Parathyroid adenoma (tissue), 2 donors: ENCODE results near the gene C2orf42.
"Not testable (repeated sequence)": the region's sequence is repeated elsewhere in the genome, so short reads cannot be mapped to it uniquely, and the experiment has no call there.

Experiments used
- H2AFZ ChIP-seq: fragments of 300-600 bp; sonication (generic); one replicate; pipeline ENCODE4 v1.7.0; 2017; ENCODE audit warnings: antibody characterized with exemption, mild to moderate bottlenecking
- H3K27ac ChIP-seq: fragments of 300-600 bp; sonication (generic); one replicate; pipeline ENCODE4 v1.7.0; 2017
- H3K27me3 ChIP-seq: fragments of 300-600 bp; sonication (generic); one replicate; pipeline ENCODE4 v1.7.0; 2017; ENCODE audit warnings: low read length; ENCODE audit not compliant: control insufficient read depth, insufficient read depth
- H3K36me3 ChIP-seq: fragments of 300-600 bp; sonication (generic); one replicate; pipeline ENCODE4 v1.7.0; 2017; ENCODE audit warnings: low read length; ENCODE audit not compliant: control insufficient read depth, insufficient read depth
- H3K4me1 ChIP-seq: fragments of 300-600 bp; sonication (generic); one replicate; pipeline ENCODE4 v1.7.0; 2017; ENCODE audit warnings: control low read depth
- H3K4me2 ChIP-seq: fragments of 300-600 bp; sonication (generic); one replicate; pipeline ENCODE4 v1.7.0; 2017; ENCODE audit warnings: low read length
- H3K4me3 ChIP-seq: fragments of 300-600 bp; sonication (generic); one replicate; pipeline ENCODE4 v1.7.0; 2017; ENCODE audit warnings: low read depth, low read length
- H3K79me2 ChIP-seq: fragments of 300-600 bp; sonication (generic); one replicate; pipeline ENCODE4 v1.7.0; 2017; ENCODE audit warnings: control low read depth
- H3K9ac ChIP-seq: fragments of 300-600 bp; sonication (generic); one replicate; pipeline ENCODE4 v1.7.0; 2017; ENCODE audit warnings: mild to moderate bottlenecking
- H3K9me3 ChIP-seq: fragments of 300-600 bp; sonication (generic); one replicate; pipeline ENCODE4 v1.7.0; 2017; ENCODE audit warnings: low read length; ENCODE audit not compliant: control insufficient read depth
- CTCF ChIP-seq: fragments of 300-600 bp; sonication (generic); IDR thresholded peaks from one replicate; pipeline ENCODE4 v1.7.0; 2017; ENCODE audit warnings: antibody characterized with exemption, mild to moderate bottlenecking
- donor health status: primary hyperparathyroidism.

Gene C2orf42

GRCh38 chr2:70113359-70114070, 77.3 kb downstream of the C2orf42 start:
- Histone ChIP-seq H3K4me1 (peaks cover 17% of the 10 kb centered on the region), H2AFZ (no peak overlapping the region), H3K4me3 (no peak overlapping the region), H3K36me3 (no peaks in the 10 kb centered on the region), H3K27me3 (no peaks in the 10 kb centered on the region), H3K4me2 (no peak overlapping the region), H3K9ac (no peak overlapping the region), H3K27ac (no peak overlapping the region), H3K9me3 (no peaks in the 10 kb centered on the region), H3K79me2 (no peaks in the 10 kb centered on the region)
- TF ChIP-seq CTCF: no peak

- H3K27ac ChIP-seq: no peak overlapping the region
- no peaks in the 10 kb centered on the region for H3K27me3 ChIP-seq
- no peak overlapping the region for H3K4me2 ChIP-seq
- no peak overlapping the region for H3K9ac ChIP-seq
- no peaks in the 10 kb centered on the region for H3K36me3 ChIP-seq
- peaks cover 22% of the 10 kb centered on the region for H3K4me1 ChIP-seq
- H3K79me2 ChIP-seq: no peaks in the 10 kb centered on the region
- no peak overlapping the region for H3K4me3 ChIP-seq
- H3K9me3 ChIP-seq: no peaks in the 10 kb centered on the region
- peak overlapping the region; percentile 58 for H2AFZ ChIP-seq
- TF ChIP-seq CTCF: no peak
These were observed 78.8 kb downstream of the C2orf42 start for GRCh38 chr2:70111752-70112591.

GRCh38 chr2:70110397-70110796, 80.4 kb downstream of the C2orf42 start:
- H3K4me2 ChIP-seq, H3K4me3 ChIP-seq, H3K36me3 ChIP-seq, H3K27ac ChIP-seq, H2AFZ ChIP-seq, H3K79me2 ChIP-seq, H3K9me3 ChIP-seq, H3K27me3 ChIP-seq, H3K9ac ChIP-seq: not testable (repeated sequence)
- peaks cover 14% of the 10 kb centered on the region for H3K4me1 ChIP-seq

- H3K4me3 ChIP-seq, H3K36me3 ChIP-seq, H3K79me2 ChIP-seq, H3K4me2 ChIP-seq, H3K9ac ChIP-seq, H3K9me3 ChIP-seq, H3K27ac ChIP-seq, H3K27me3 ChIP-seq, H2AFZ ChIP-seq: not testable (repeated sequence)
- H3K4me1 ChIP-seq: peaks cover 10% of the 10 kb centered on the region
These were observed 84.7 kb downstream of the C2orf42 start for GRCh38 chr2:70106138-70106537.

- H3K27me3 ChIP-seq: no peaks in the 10 kb centered on the region
- no peak overlapping the region for H3K4me2 ChIP-seq
- no peak for TF ChIP-seq CTCF
- H3K79me2 ChIP-seq: no peaks in the 10 kb centered on the region
- peaks cover 10% of the 10 kb centered on the region for H3K4me1 ChIP-seq
- H3K9me3 ChIP-seq: no peaks in the 10 kb centered on the region
- no peak overlapping the region for H3K27ac ChIP-seq
- peak overlapping the region; percentile 68 for H2AFZ ChIP-seq
- no peak overlapping the region for H3K4me3 ChIP-seq
- H3K36me3 ChIP-seq: no peaks in the 10 kb centered on the region
- no peak overlapping the region for H3K9ac ChIP-seq
These were observed 86.3 kb downstream of the C2orf42 start for GRCh38 chr2:70104231-70105111.
